Activated CD4-positive, alpha-beta T cell treated with anti-CD3 and anti-CD28 coated beads for 36 hours (primary cell): ENCODE data around the gene FAM229B. TPM values are rescaled to one million over a fixed set of nuclear protein-coding genes. Genes with fewer than 3 reads are reported as not detected.
"Not testable (repeated sequence)": the region's sequence is repeated elsewhere in the genome, so short reads cannot be mapped to it uniquely, and the experiment has no call there.

Source experiments
- ATAC-seq: fragments of 200-7000 bp; cut with Tn5 transposase; one replicate; pipeline ENCODE4 v1.10.0; 2021; ENCODE audit warnings: mild to moderate bottlenecking, moderate library complexity
- CTCF ChIA-PET: fragments of 350-600 bp; sonication (Branson Sonifier 250); formaldehyde crosslinking; loops from one replicate; lab custom pipeline; 2021; ENCODE audit warnings: antibody characterized with exemption; lab: Charles Lee
- POLR2A ChIA-PET: fragments of 350-600 bp; sonication (Branson Sonifier 250); formaldehyde crosslinking; loops from one replicate; lab custom pipeline; 2021; ENCODE audit warnings: antibody characterized with exemption, inconsistent platforms; lab: Charles Lee
- DNase-seq: peaks from one replicate; pipeline ENCODE4 v3.0.0-alpha.2; 2020
- H3K27ac Mint-ChIP-seq: one replicate; pipeline ENCODE4 v1.8.0; 2021; ENCODE audit warnings: mixed read lengths
- H3K27me3 Mint-ChIP-seq: one replicate; pipeline ENCODE4 v1.8.0; 2021; ENCODE audit warnings: mixed read lengths
- H3K36me3 Mint-ChIP-seq: one replicate; pipeline ENCODE4 v1.8.0; 2021; ENCODE audit warnings: low read depth, mixed read lengths
- H3K4me1 Mint-ChIP-seq: one replicate; pipeline ENCODE4 v1.8.0; 2021; ENCODE audit warnings: mixed read lengths
- H3K4me3 Mint-ChIP-seq: one replicate; pipeline ENCODE4 v1.8.0; 2021; ENCODE audit warnings: mild to moderate bottlenecking, moderate library complexity, mixed read lengths
- H3K9me3 Mint-ChIP-seq: one replicate; pipeline ENCODE4 v1.8.0; 2021; ENCODE audit warnings: low read depth, mixed read lengths
- intact Hi-C, 2 experiments: fragments of 100-400 bp; cut with DNase I in 1 of 2; cut with micrococcal nuclease in 1 of 2; formaldehyde crosslinking; loops; one replicate each; pipeline versions ENCODE4 v1.14.2 to v1.15.1; 2022 to 2024; cut with DNase I, micrococcal nuclease
- total RNA-seq, 2 experiments: library from RNA; stranded (reverse); gene quantifications; one replicate each; pipeline ENCODE4 v1.2.3, GENCODE V29; 2021

The FAM229B gene
- total RNA-seq, 2 experiments from 2014 or later = 6.4 to 7.3 TPM

DNA sequence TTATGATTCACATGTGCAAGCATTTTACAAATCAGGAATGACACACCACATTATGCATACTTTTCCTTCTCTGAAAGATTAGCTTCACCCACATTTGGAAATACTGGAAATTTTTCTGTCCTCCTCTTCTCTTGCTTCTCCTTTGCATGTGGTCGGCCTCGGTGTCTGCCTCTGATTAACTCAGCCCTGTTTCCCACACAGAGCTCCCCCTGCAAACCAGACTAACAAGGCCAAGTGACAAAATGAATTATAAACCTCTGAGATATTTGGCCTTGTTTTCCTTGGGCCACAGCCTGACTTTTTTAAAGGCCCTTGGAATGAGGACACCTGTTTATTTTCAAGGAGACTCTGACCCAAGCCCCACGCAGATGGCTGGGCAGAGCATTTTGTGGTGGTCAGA lies 42.5 kb upstream of the FAM229B start:
- peaks cover 41% of the 10 kb centered on the region for H3K4me1 Mint-ChIP-seq

DNA sequence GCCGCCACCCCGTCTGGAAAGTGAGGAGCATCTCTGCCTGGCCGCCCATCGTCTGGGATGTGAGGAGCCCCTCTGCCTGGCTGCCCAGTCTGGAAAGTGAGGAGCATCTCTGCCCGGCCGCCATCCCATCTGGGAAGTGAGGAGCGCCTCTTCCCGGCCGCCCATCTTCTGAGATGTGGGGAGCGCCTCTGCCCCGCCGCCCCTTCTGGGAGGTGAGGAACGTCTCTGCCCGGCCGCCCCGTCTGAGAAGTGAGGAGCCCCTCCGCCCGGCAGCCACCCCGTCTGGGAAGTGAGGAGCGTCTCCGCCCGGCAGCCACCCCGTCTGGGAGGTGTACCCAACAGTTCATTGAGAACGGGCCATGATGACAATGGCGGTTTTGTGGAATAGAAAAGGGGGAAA lies 39.9 kb upstream of the FAM229B start:
- CTCF ChIA-PET, H3K27ac Mint-ChIP-seq, ATAC-seq, H3K9me3 Mint-ChIP-seq, POLR2A ChIA-PET, DNase-seq, H3K4me3 Mint-ChIP-seq, H3K36me3 Mint-ChIP-seq, H3K27me3 Mint-ChIP-seq: not testable (repeated sequence)
- intact Hi-C loops = loop anchor here in 1 of 2 experiments (10.0 kb wide), 1 partner anchor 443 kb away; the partner anchor contains the start of gene TRAF3IP2
- H3K4me1 Mint-ChIP-seq = peaks cover 18% of the 10 kb centered on the region

More for the DNA sequence above, 42.5 kb upstream of the FAM229B start:
- ATAC-seq (no peak), DNase-seq (no peak)
- CTCF ChIA-PET = interaction anchor here (0.7 to 6.5 kb wide), 18 partner anchors 10 to 788 kb away, joined by 3 to 59 read pairs (median 4); partner anchors contain the start of genes FAM229B and TUBE1
- POLR2A ChIA-PET = no interaction called here
- Mint-ChIP-seq H3K9me3 (no peaks in the 10 kb centered on the region), H3K27ac (no peak overlapping the region), H3K36me3 (no peaks in the 10 kb centered on the region), H3K4me3 (no peak overlapping the region), H3K27me3 (no peaks in the 10 kb centered on the region)
- intact Hi-C loops = loop anchor here (5.0 to 10.0 kb wide), 4 partner anchors 48 to 1033 kb away; partner anchors contain the start of gene TRAF3IP2 (in 1 of the 2)

DNA sequence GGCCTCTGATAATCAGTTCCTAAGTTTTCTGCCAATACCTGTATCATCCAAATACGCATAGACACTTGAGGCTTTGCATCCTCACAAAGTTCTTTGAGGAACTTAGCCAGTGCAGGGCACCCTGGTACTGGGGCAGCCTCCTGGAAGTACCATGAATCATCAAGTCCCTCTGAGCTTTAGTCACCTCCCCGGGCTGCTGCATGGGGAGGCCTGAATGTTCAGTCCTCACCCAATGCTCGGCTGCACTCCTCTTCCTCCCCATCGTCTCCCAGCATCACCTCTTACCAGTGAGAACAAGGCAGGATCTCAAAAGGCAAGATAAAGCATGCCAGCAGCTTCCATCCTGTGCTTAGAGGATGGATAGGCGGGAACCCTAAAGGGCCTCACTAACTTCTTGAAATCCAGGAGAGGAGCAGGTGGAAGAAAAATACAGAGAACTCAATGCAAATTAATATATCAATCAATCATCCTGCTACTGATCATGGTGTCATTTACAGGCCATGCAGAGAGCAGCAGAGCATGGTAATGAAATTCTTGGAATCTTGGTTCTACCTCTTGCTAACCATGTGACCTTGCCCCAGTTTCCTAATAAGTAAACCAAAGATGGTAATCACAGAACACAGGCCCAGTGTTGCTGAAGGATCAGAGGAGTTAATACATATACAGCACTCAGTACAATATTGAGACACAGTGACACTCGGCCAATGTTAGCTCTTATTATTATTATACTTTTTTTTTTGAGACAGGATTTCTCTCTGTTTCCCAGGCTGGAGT lies 38.2 kb upstream of the FAM229B start:
- H3K9me3 Mint-ChIP-seq = no peaks in the 10 kb centered on the region
- H3K36me3 Mint-ChIP-seq = no peaks in the 10 kb centered on the region
- ChIA-PET CTCF (interaction anchor here (0.6 kb wide), 1 partner anchor 326 kb away, joined by 3 read pairs; no protein-coding TSS in a partner anchor), POLR2A (no interaction called here)
- no peak overlapping the region for H3K4me3 Mint-ChIP-seq
- no peak overlapping the region for H3K27ac Mint-ChIP-seq
- DNase-seq (no peak), ATAC-seq (peak; percentile 74)
- peaks cover 10% of the 10 kb centered on the region for H3K4me1 Mint-ChIP-seq
- no peaks in the 10 kb centered on the region for H3K27me3 Mint-ChIP-seq
- intact Hi-C loops = loop anchor here in 1 of 2 experiments (10.0 kb wide), 1 partner anchor 444 kb away; the partner anchor contains the start of gene TRAF3IP2

DNA sequence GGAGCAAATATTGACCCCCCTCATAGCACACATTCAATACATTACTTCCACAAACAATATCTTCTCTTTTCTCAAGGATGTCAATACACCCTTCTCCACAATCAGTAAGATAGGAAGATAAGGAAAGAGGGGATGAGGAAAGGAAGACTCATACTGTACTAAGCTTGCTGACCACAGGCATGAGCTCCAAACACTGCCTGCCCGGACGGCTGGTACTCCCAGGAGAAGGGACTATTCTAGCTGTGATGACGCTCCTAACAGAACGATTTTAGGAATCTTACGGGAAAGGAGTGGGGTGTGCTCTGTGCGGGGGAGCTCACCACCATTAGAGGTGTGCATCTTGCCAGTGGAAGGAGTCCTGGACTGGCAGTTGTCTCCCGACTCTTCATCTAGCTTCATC lies 37.4 kb upstream of the FAM229B start:
- peaks cover under 1% of the 10 kb centered on the region for H3K27me3 Mint-ChIP-seq
- ChIA-PET POLR2A (no interaction called here), CTCF (interaction anchor here (0.6 to 2.4 kb wide), 4 partner anchors 9 to 327 kb away, joined by 3 to 14 read pairs (median 4); no protein-coding TSS in a partner anchor)
- no peaks in the 10 kb centered on the region for H3K9me3 Mint-ChIP-seq
- no peak overlapping the region for H3K27ac Mint-ChIP-seq
- peaks cover 2% of the 10 kb centered on the region for H3K4me1 Mint-ChIP-seq
- no peaks in the 10 kb centered on the region for H3K36me3 Mint-ChIP-seq
- intact Hi-C loops = loop anchor here in 1 of 2 experiments (10.0 kb wide), 1 partner anchor 445 kb away; the partner anchor contains the start of gene TRAF3IP2
- H3K4me3 Mint-ChIP-seq = no peak overlapping the region
- DNase-seq (no peak), ATAC-seq (no peak)

DNA sequence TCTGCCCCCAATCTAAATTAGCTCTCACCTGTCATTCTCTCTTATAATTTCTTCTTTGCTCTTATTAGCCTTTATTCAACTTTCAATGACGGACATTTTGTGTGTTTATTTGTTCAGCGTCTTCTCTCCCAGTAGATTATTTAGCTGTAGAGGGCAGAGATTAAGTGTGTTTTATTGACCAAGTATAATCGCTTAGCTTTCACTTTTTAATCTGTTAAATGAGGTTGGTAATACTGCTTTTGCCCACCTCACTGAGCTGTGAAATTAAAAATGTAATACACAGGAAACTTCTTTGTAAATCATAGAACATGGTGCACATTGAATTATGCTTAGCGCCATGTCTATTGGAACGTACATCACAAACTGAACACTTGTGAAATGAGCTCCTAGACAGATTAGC lies 37.0 kb upstream of the FAM229B start:
- no peak overlapping the region for H3K27ac Mint-ChIP-seq
- no peak for DNase-seq
- no peaks in the 10 kb centered on the region for H3K36me3 Mint-ChIP-seq
- ATAC-seq = no peak
- POLR2A ChIA-PET = no interaction called here
- intact Hi-C loops = no loop called here
- peaks cover 2% of the 10 kb centered on the region for H3K4me1 Mint-ChIP-seq
- H3K27me3 Mint-ChIP-seq = peaks cover 3% of the 10 kb centered on the region
- H3K4me3 Mint-ChIP-seq = no peak overlapping the region
- CTCF ChIA-PET = interaction anchor here (0.6 to 2.4 kb wide), 5 partner anchors 9 to 342 kb away, joined by 3 to 14 read pairs (median 3); no protein-coding TSS in a partner anchor
- H3K9me3 Mint-ChIP-seq = no peaks in the 10 kb centered on the region

DNA sequence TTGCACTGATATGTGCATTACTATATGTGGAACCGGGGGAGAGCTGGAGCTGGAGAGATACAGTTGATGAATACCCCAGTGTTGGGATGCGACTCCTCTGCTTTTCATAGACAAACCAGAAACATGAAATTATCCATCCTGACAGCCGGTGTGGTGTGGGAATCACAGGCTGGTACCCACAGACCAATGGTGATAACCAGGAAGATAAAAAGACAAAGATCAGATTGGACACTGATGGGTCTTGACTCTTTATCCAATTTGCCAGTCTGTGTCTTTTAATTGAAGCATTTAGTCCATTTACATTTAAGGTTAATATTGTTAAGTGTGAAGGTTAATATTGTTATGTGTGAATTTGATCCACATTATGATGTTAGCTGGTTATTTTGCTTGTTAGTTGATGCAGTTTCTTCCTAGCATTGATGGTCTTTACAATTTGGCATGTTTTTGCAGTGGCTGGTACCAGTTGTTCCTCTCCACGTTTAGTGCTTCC lies 36.1 kb upstream of the FAM229B start:
- CTCF ChIA-PET = interaction anchor here (0.7 to 2.4 kb wide), 4 partner anchors 10 to 342 kb away, joined by 3 to 14 read pairs (median 4); no protein-coding TSS in a partner anchor
- H3K27me3 Mint-ChIP-seq, intact Hi-C loops: not testable (repeated sequence)

DNA sequence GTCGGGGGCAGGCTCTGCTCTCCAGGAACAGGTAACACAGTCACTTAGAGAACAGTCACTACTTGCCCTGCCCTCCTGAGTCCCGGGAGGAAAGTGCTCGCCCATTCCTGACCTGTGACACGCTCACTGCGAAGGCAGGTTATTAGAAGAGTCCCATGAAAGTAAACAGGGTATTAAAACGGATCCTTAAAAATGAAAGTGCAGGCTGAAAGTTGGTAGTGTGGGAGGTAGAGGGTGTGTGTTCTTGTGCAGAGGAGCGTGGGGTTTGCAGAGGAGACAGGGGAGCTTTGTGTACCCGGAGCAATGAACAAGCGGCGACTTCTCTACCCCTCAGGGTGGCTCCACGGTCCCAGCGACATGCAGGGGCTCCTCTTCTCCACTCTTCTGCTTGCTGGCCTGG lies 33.4 kb upstream of the FAM229B start, which contains the start of gene CCN6:
TSS of gene CCN6 (plus strand) at position 104 of the 400 bp plus-strand sequence. CDS start at position 358, 254 bp downstream.
- intact Hi-C loops = no loop called here
- ChIA-PET CTCF (interaction anchor here (1.3 kb wide), 1 partner anchor 12 kb away, joined by 3 read pairs; no protein-coding TSS in a partner anchor), POLR2A (no interaction called here)
- Mint-ChIP-seq H3K27me3 (peaks cover 3% of the 10 kb centered on the region), H3K36me3 (no peaks in the 10 kb centered on the region), H3K4me1 (peaks cover 2% of the 10 kb centered on the region), H3K9me3 (no peaks in the 10 kb centered on the region), H3K27ac (no peak within 1 kb of the TSS), H3K4me3 (no peak within 1 kb of the TSS)
- ATAC-seq = no peak
- no peak for DNase-seq

More for the DNA sequence above, 36.1 kb upstream of the FAM229B start:
- H3K4me3 Mint-ChIP-seq, H3K4me1 Mint-ChIP-seq, POLR2A ChIA-PET, H3K36me3 Mint-ChIP-seq, ATAC-seq, DNase-seq, H3K27ac Mint-ChIP-seq, H3K9me3 Mint-ChIP-seq: not testable (repeated sequence)

DNA sequence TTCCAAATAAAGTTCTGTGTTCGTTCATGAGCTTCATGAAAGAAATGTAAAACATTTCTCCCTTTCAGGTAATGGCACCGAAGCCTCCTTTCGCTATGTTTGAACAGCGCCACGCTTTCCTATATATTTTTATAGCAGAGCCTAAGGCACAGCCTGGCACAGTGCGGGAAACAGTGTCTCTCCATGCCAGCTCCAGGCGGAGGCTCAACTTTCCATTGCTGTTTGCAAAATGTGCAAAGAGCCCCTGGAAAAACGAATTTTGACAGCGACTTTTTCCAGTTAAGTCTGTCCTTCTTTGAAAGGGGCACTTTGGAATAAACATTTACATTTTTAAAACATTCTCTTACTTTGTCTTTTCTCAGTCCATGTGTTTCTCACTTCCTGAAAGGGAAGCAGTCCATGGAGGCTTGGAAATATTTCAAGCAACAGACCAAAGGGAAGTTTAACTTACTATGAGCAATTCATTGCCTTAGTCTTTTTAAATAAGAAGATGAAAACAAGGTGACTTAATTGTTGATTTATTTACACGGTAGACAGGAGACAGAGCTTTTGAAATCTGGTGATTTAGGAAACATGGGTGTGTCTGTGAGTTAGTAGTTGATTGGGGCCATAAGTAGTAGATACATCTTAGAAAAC lies 32.7 kb upstream of the FAM229B start:
- CTCF ChIA-PET = interaction anchor here (0.8 to 1.3 kb wide), 2 partner anchors 11 to 1891 kb away, joined by 3 read pairs; no protein-coding TSS in a partner anchor
- no peak for DNase-seq
- ATAC-seq = no peak
- Mint-ChIP-seq H3K36me3 (no peaks in the 10 kb centered on the region), H3K9me3 (no peaks in the 10 kb centered on the region), H3K27ac (no peak overlapping the region), H3K4me1 (no peaks in the 10 kb centered on the region), H3K4me3 (no peak overlapping the region), H3K27me3 (peaks cover 3% of the 10 kb centered on the region)
- POLR2A ChIA-PET = no interaction called here
- intact Hi-C loops = no loop called here

DNA sequence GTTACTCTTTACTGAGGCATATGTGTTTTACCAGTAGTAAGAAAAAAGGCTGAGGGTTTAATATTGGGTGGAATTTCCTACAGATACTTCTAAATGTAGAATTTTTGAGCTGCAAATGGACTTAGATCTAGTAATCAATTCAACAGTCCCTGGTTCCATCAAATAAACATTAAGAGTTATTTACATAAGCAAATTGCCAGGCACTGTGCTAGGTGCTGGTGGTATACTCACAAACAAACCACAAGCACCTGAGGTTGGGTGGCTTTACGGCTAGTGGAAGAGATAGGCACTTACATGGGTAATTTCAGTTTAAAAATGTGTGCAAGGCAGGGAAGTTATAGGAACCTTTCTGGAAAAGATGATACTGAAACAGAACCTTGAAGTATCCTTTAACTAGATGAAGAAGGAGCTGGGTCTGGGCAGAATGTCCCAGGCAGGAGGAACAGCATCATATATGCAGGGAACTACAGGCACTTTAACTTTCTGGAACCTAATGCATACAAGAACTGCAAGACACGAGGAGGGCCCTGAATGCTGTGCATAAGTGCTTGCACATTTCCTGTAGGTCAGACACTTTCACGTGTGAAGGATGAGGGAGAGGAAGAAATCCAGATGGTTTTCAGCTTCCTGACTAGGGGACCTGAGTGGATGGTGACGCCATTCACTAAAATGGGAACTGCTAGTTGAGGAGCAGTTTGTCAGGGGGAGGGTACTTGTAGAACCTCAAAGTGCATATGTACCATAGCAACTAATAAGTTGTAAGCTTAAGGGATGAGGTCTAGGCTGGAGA lies 29.0 kb upstream of the FAM229B start:
- CTCF ChIA-PET = interaction anchor here (0.6 to 2.4 kb wide), 4 partner anchors 12 to 709 kb away, joined by 3 to 5 read pairs (median 3); no protein-coding TSS in a partner anchor
- no peak for DNase-seq

DNA sequence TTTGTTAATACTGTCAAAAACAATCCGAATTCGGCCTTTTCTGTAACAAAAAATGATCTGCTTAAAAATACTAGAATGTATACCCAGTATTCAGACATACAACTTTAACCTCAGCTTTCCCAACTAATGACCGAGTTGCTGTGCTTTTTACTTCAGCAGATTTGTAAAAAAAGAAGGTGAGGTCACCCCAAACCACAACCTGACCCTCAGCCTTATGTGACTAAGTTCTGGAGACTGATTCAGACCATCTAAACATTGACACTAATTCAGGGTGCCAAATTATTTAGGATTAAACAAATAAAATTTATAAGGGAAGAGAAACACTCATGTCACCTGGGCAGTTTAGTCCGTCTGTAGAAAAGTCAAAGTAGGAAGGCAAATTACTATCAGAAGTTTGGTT lies 25.8 kb upstream of the FAM229B start:
- H3K9me3 Mint-ChIP-seq = no peaks in the 10 kb centered on the region
- no peak for DNase-seq
- ChIA-PET CTCF (interaction anchor here (0.6 to 1.7 kb wide), 8 partner anchors 10 to 713 kb away, joined by 3 to 5 read pairs (median 4); no protein-coding TSS in a partner anchor), POLR2A (no interaction called here)
- H3K36me3 Mint-ChIP-seq = no peaks in the 10 kb centered on the region
- no peaks in the 10 kb centered on the region for H3K4me1 Mint-ChIP-seq
- no peak overlapping the region for H3K27ac Mint-ChIP-seq
- H3K27me3 Mint-ChIP-seq = no peaks in the 10 kb centered on the region
- ATAC-seq = no peak
- no peak overlapping the region for H3K4me3 Mint-ChIP-seq
- intact Hi-C loops = no loop called here

More for the DNA sequence above, 29.0 kb upstream of the FAM229B start:
- ATAC-seq = no peak
- Mint-ChIP-seq H3K9me3 (no peaks in the 10 kb centered on the region), H3K4me1 (no peaks in the 10 kb centered on the region), H3K36me3 (no peaks in the 10 kb centered on the region), H3K4me3 (no peak overlapping the region), H3K27ac (no peak overlapping the region), H3K27me3 (peaks cover 3% of the 10 kb centered on the region)
- intact Hi-C loops = no loop called here
- POLR2A ChIA-PET = no interaction called here
